Body of pancreas (tissue), 4 donors: ENCODE measurements around the gene PMS2. TPM values are rescaled to one million over a fixed set of nuclear protein-coding genes. Genes with fewer than 3 reads are reported as not detected.
"Not testable (repeated sequence)": the region's sequence is repeated elsewhere in the genome, so short reads cannot be mapped to it uniquely, and the experiment has no call there.

Experiments used
- ATAC-seq: fragments of 150-250 bp; one replicate; pipeline ENCODE4 v1.9.1; 2016
- DNase-seq, 4 donors: peaks; one replicate each; pipeline ENCODE4 v3.0.0-alpha.2; 2019
- H3K27ac ChIP-seq, 4 donors: fragments of 200-600 bp; sonication (generic); 1 replicate in 3 of 4; 2 replicates in 1 of 4; pipeline versions ENCODE4 v1.5.1 to v1.6.1; 2016 to 2019; ENCODE audit warnings: mild to moderate bottlenecking in 1 of 4, mixed read lengths in 1 of 4, moderate library complexity in 1 of 4
- H3K27me3 ChIP-seq, 2 donors: fragments of 200-600 bp; sonication (generic); one replicate each; pipeline ENCODE4 v1.6.0; 2016; ENCODE audit warnings: mild to moderate bottlenecking in 1 of 2
- H3K36me3 ChIP-seq, 2 donors: fragments of 200-600 bp; sonication (generic); replicated peaks in 1 of 2; 2 replicates each; pipeline ENCODE4 v1.5.1; 2016; ENCODE audit warnings: low read depth in 2 of 2; ENCODE audit not compliant: insufficient read depth in 1 of 2
- H3K4me1 ChIP-seq: fragments of 200-600 bp; sonication (generic); one replicate; pipeline ENCODE4 v1.6.0; 2016
- H3K4me3 ChIP-seq, 2 donors: fragments of 200-600 bp; sonication (generic); 1 replicate in 1 of 2; 2 replicates in 1 of 2; pipeline ENCODE4 v1.5.1; 2016 to 2019
- H3K9me3 ChIP-seq, 3 donors: fragments of 200-600 bp; sonication (generic); 1 replicate in 2 of 3; 2 replicates in 1 of 3; pipeline ENCODE4 v1.5.1; 2016
- POLR2A ChIP-seq, 3 donors: fragments of 450-650 bp; IDR thresholded peaks; one replicate each; pipeline ENCODE4 v1.6.1; 2016; ENCODE audit warnings: antibody characterized with exemption in 3 of 3, mild to moderate bottlenecking in 2 of 3
- WGBS, 2 donors: methylation state at CpG; one replicate each; pipeline ENCODE4 v1.1.5; 2017; 5-methylcytosine and 5-hydroxymethylcytosine counted together
- intact Hi-C: fragments of 100-400 bp; cut with DNase I; formaldehyde crosslinking; loops from one replicate; pipeline ENCODE4 v1.15.1; 2023
- total RNA-seq, 2 donors: library from RNA; depleted of rRNA; stranded (reverse); fragments of >200 nt; gene quantifications; one replicate each; pipeline ENCODE4 v1.1.0, GENCODE V29; 2016
- TF ChIP-seq, protein P1 (sequence below), 7 experiments: fragments of 450-650 bp in 4 of 7; fragments of 200-600 bp in 3 of 7; sonication (generic) in 3 of 7; IDR thresholded peaks; one replicate each; pipeline ENCODE4 v1.5.1; 2016 to 2019; ENCODE audit warnings: antibody characterized with exemption in 7 of 7

The PMS2 gene
- total RNA-seq, 2 donors from 2014 or later, result 6.2 to 6.6 TPM

DNA sequence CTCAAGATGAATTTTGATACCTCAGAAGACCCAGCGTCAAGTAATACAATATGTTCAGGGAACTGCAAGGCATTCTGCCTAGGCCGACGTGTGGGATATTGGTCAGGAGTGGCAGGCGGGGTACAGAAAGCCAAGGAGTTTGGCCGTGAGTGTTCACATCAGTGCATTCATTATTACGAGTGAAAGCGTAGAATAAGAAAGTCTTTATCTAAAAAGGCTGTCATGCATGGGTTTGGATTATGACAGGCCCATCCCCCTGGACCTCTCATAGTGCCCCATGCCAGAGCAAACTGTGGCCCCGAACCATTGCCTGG is 7.8 kb upstream of the PMS2 start:
- Histone ChIP-seq H3K4me3 (no peak overlapping the region), H3K9me3 (no peaks in the 10 kb centered on the region), H3K27ac (no peak overlapping the region), H3K36me3 (peaks cover 4 to 16% of the 10 kb centered on the region in 2 donors), H3K27me3 (no peaks in the 10 kb centered on the region), H3K4me1 (peaks cover 13% of the 10 kb centered on the region)
- intact Hi-C loops, result no loop called here
- no peak for TF ChIP-seq POLR2A (IDR thresholded peaks at IDR 0.05)
- TF ChIP-seq, protein P1, sequence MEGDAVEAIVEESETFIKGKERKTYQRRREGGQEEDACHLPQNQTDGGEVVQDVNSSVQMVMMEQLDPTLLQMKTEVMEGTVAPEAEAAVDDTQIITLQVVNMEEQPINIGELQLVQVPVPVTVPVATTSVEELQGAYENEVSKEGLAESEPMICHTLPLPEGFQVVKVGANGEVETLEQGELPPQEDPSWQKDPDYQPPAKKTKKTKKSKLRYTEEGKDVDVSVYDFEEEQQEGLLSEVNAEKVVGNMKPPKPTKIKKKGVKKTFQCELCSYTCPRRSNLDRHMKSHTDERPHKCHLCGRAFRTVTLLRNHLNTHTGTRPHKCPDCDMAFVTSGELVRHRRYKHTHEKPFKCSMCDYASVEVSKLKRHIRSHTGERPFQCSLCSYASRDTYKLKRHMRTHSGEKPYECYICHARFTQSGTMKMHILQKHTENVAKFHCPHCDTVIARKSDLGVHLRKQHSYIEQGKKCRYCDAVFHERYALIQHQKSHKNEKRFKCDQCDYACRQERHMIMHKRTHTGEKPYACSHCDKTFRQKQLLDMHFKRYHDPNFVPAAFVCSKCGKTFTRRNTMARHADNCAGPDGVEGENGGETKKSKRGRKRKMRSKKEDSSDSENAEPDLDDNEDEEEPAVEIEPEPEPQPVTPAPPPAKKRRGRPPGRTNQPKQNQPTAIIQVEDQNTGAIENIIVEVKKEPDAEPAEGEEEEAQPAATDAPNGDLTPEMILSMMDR (IDR thresholded peaks at IDR 0.05), result no peak
- DNase-seq (no peak), ATAC-seq (no peak)
- 94 to 98% methylated on average over 8 of the region's 8 CpGs for WGBS, 2 donors

DNA sequence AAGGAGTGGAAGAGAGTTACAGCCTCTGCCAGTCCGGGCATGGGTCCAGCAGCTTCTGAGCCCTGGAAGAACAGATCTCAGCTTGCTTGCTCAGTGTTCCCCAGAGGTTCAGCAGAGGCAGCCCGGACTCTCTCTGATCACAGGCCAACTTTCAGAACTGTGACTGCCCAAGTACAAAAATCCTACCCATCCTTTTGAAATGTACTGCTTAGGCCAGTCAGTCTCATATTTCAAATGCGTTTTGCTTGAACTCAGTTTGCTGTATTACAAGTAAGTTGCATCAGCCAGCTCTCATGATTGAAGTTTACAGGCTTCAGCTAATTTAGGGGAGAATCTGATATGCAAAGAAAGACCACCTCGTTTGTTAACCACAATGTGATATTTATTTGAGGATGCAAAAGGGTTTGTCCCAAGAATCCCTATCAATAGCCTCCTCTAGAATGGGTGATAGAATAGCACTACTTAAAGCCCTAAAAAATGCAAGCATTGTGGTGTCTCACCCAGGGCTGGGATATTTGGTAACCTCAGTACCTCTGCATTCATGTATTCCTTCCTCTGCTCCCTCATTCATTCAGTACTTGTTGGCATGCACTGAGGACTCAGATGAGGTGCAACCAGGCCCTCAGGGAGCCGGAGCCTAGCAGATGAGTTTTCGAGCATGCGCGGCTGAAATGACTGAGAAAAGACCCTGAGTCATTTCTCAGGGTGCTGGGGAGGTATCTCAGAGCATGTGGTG is 7.2 kb upstream of the PMS2 start:
- Histone ChIP-seq H3K4me3 (no peak overlapping the region), H3K9me3 (no peaks in the 10 kb centered on the region), H3K27ac (no peak overlapping the region), H3K27me3 (no peaks in the 10 kb centered on the region), H3K36me3 (peaks cover 4 to 16% of the 10 kb centered on the region in 2 donors), H3K4me1 (peaks cover 17% of the 10 kb centered on the region)
- DNase-seq (peak; percentile 32 to 58 (median 46)), ATAC-seq (peak; percentile 33)
- WGBS, 2 donors, result 70 to 76% methylated on average over 8 of the region's 8 CpGs
- no peak for TF ChIP-seq POLR2A (IDR thresholded peaks at IDR 0.05)
- TF ChIP-seq, protein P1 (IDR thresholded peaks at IDR 0.05), result no peak
- intact Hi-C loops, result no loop called here

DNA sequence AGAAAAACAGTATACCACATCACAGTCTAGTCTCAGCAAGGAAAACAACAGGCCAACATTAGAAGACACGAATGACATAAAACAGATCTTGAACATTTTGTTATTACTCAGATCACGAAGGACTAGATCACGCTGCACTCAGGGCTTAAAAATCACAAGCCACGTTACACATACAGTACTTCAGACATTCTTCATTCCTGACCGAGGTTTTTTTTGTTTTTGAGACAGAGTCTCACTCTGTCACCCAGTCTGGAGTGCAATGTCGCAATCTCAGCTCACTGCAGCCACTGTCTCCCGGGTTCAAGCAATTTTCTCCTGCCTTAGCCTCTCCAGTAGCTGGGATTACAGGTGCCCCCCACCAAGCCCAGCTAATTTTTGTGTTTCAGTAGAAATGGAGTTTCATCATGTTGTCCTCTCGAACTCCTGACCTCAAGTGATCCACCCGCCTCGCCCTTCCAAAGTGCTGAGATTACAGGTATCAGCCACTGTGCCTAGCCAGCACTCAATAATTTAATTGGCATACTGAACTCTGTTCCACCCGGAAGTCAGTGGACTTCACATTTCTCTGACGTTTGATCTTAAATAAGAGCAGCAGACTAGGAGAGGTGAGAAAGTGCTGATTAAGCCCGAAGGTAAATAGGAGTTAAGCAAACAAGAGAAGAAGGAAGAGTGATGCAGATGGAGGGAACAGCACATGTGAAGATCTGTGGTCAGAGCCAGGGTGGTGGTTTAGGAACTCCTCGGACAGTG is 3.7 kb upstream of the PMS2 start:
- TF ChIP-seq, protein P1 (IDR thresholded peaks at IDR 0.05), result no peak
- TF ChIP-seq POLR2A (IDR thresholded peaks at IDR 0.05), result no peak
- H3K27ac ChIP-seq, result peak overlapping the region in 3 of 4 donors; percentile 45 to 54 (median 49)
- H3K36me3 ChIP-seq, result peaks cover 0 to 3% of the 10 kb centered on the region in 2 donors
- no peak for ATAC-seq
- H3K9me3 ChIP-seq, result no peaks in the 10 kb centered on the region
- intact Hi-C loops, result no loop called here
- WGBS, 2 donors, result 56 to 62% methylated on average over 14 of the region's 14 CpGs
- no peaks in the 10 kb centered on the region for H3K27me3 ChIP-seq
- H3K4me1 ChIP-seq, result peaks cover 36% of the 10 kb centered on the region
- DNase-seq, result peak in 2 of 4 donors; percentile 14 to 32
- H3K4me3 ChIP-seq, result no peak overlapping the region

DNA sequence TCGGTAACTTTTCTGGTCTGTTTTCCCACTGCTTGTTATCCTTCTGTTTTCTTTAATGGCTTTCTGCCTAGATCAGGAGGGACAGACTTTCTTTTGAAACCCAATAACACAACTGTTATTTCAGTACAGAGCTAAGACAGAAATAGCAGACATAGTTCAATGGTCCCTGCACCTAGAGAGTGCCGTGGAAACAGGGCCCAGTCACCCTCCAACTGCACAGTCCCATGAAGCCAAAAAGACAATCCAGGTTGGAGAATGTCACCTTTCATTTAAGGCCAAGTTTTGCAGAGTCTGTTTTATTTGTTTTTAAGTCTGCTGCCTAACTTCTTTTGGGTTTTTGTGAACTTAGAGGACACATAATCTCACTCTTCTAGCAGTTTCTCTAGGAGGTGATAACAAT is 2.7 kb upstream of the PMS2 start:
- WGBS, 2 donors, result 69 to 71% methylated on average over 2 of the region's 2 CpGs
- Histone ChIP-seq H3K9me3 (no peaks in the 10 kb centered on the region), H3K4me1 (peaks cover 40% of the 10 kb centered on the region), H3K36me3 (no peaks in the 10 kb centered on the region), H3K27ac (peak overlapping the region in 2 of 4 donors; percentile 28 to 54), H3K4me3 (no peak overlapping the region), H3K27me3 (no peaks in the 10 kb centered on the region)
- no peak for DNase-seq
- TF ChIP-seq POLR2A (IDR thresholded peaks at IDR 0.05), result no peak
- TF ChIP-seq, protein P1 (IDR thresholded peaks at IDR 0.05), result no peak
- no peak for ATAC-seq
- intact Hi-C loops, result no loop called here

DNA sequence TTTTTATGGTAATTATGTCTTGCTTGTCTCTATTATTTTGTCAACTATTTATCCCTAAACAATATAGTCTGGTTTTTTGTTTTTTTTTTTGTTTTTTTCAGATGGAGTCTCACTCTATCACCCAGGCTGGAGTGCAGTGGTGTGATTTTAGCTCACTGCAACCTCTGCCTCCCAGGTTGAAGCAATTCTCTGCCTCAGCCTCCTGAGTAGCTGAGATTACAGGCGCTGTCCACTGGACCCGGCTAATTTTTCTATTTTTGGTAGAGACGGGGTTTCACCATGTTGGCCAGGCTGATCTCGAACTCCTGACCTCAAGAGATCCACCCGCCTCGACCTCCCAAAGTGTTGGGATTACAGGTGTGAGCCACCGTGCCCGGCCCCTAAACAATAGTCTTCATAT is 1.5 kb upstream of the PMS2 start:
- 90 to 91% methylated on average over 8 of the region's 8 CpGs for WGBS, 2 donors
- H3K27ac ChIP-seq, result peak overlapping the region in 1 of 4 donors; percentile 89
- H3K9me3 ChIP-seq, H3K4me3 ChIP-seq, DNase-seq, intact Hi-C loops, ATAC-seq, H3K36me3 ChIP-seq, H3K27me3 ChIP-seq: not testable (repeated sequence)
- H3K4me1 ChIP-seq, result peaks cover 40% of the 10 kb centered on the region

DNA sequence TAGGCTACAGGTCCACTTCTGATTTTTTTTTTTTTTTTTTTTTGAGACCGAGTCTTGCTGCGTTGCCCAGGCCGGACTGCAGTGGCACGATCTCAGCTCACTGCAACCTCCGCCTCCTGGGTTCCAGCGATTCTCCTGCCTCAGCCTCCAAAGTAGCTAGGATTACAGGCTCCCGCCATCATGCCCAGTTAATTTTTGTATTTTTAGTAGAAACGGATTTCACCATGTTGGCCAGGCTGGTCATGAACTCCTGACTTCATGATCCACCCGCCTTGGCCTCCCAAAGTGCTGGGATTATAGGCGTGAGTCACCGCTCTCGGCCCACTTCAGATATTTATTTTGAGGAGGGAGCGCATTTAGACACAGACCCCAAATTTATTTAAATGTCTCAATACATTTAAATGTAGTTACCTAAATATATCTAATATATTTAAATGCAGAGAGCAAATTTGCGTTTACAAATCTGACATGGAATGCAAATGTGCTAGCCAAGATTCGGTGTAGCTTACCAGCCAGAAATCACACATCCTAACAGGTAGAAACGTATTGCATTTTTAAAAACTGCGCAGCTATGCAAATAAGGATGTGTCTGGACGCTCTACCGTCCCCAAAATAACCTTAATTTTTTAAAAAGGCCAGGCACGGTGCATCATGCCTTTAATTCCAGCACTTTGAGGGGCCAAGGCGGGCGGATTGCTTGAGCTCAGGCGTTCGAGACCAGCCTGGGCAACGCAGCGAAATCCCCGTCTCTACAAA is 836 bp downstream of the PMS2 start:
- DNase-seq, H3K27me3 ChIP-seq, H3K9me3 ChIP-seq, H3K36me3 ChIP-seq, intact Hi-C loops, ATAC-seq: not testable (repeated sequence)
- Histone ChIP-seq H3K4me1 (peaks cover 40% of the 10 kb centered on the region), H3K27ac (peak overlapping the region in 1 of 4 donors; percentile 89), H3K4me3 (peak overlapping the region; percentile 20 to 72)
- 42 to 49% methylated on average over 27 of the region's 27 CpGs for WGBS, 2 donors
